K562 (cell line): ENCODE results near the gene MED16. TPM values are rescaled to one million over a fixed set of nuclear protein-coding genes. Genes with fewer than 3 reads are reported as not detected.

Experiments used
- ATAC-seq: fragments of 200-7000 bp; cut with Tn5 transposase; 3 replicates; pipeline ENCODE4 v1.9.1; 2020; ENCODE audit warnings: moderate library complexity
- BruUV-seq: library from RNA; stranded (reverse); fragments of 400-500 nt; replicated peaks from 2 replicates; lab custom pipeline; 2021; lab: Mats Ljungman, UMichigan
- CTCF ChIA-PET: fragments of 300-600 bp; formaldehyde crosslinking; extraction: SDS; loops from one replicate; lab custom pipeline; 2021; ENCODE audit warnings: low intra/inter-chr PET ratio; lab: Yijun Ruan, JAX
- POLR2A ChIA-PET: fragments of 300-600, 350-650 bp; sonication (Branson Sonifier 250); formaldehyde crosslinking; extraction: SDS; loops from one replicate; lab custom pipeline; 2021; ENCODE audit warnings: antibody characterized with exemption, inconsistent platforms; lab: Yijun Ruan, JAX
- DNase-seq, 4 experiments: peaks; one replicate each; pipeline versions ENCODE4 v3.0.0 to v3.0.0-alpha.2; 2011 to 2018; ENCODE audit warnings: low spot score in 3 of 4, mixed read lengths in 3 of 4; ENCODE audit errors: extremely low read depth in 1 of 4
- FAIRE-seq: peaks from 2 replicates; lab custom pipeline; 2011; peaks lifted over from hg19 to GRCh38; lab: Jason Lieb, UNC
- H2AFZ ChIP-seq: 2 replicates; pipeline ENCODE4 v1.6.0; 2011; ENCODE audit warnings: low read depth, low read length, control low read depth, inconsistent platforms
- H3K27ac ChIP-seq: fragments of 200-600 bp; 3 replicates; pipeline ENCODE4 v1.8.0; 2011; ENCODE audit warnings: low read depth, mild to moderate bottlenecking, control low read depth, inconsistent platforms, low read length, moderate library complexity, mixed read lengths; ENCODE audit errors: extremely low read depth
- H3K27me3 ChIP-seq, 2 experiments: fragments of 300-600 bp in 1 of 2; 2 replicates in 1 of 2; 3 replicates in 1 of 2; pipeline versions ENCODE4 v1.6.0 to v1.8.0; 2011; ENCODE audit warnings: inconsistent platforms in 2 of 2, low read length in 2 of 2, mild to moderate bottlenecking in 1 of 2, mixed read lengths in 1 of 2, moderate library complexity in 1 of 2; ENCODE audit not compliant: control insufficient read depth in 2 of 2, insufficient read depth in 2 of 2
- H3K36me3 ChIP-seq: fragments of 300-600 bp; 3 replicates; pipeline ENCODE4 v1.8.0; 2011; ENCODE audit warnings: mild to moderate bottlenecking, low read length, inconsistent platforms; ENCODE audit not compliant: control insufficient read depth, insufficient read depth
- H3K4me1 ChIP-seq, 2 experiments: fragments of 200-600 bp in 1 of 2; replicated peaks in 1 of 2; 2 replicates in 1 of 2; 3 replicates in 1 of 2; pipeline versions ENCODE4 v1.5.1 to v1.8.0; 2011; ENCODE audit warnings: inconsistent platforms in 2 of 2, low read length in 2 of 2, mild to moderate bottlenecking in 1 of 2, mixed read lengths in 1 of 2, moderate library complexity in 1 of 2; ENCODE audit not compliant: control insufficient read depth in 2 of 2, insufficient read depth in 2 of 2
- H3K4me2 ChIP-seq: 2 replicates; pipeline ENCODE4 v1.6.1; 2011; ENCODE audit warnings: low read length, control low read depth, inconsistent platforms, mixed read lengths; ENCODE audit not compliant: insufficient read depth
- H3K4me3 ChIP-seq: fragments of 200-600 bp; sonication (generic), shearing (Covaris generic); 2 replicates; pipeline ENCODE4 v1.5.1; 2016; ENCODE audit warnings: control low read depth, inconsistent platforms
- H3K79me2 ChIP-seq: fragments of 200-600 bp; 3 replicates; pipeline ENCODE4 v1.8.0; 2011; ENCODE audit warnings: low read length, inconsistent platforms; ENCODE audit not compliant: control insufficient read depth, insufficient read depth
- H3K9ac ChIP-seq, 2 experiments: 2 replicates each; pipeline versions ENCODE4 v1.6.0 to v1.6.1; 2011; ENCODE audit warnings: low read depth in 2 of 2, low read length in 2 of 2, control low read depth in 1 of 2, inconsistent platforms in 1 of 2, mild to moderate bottlenecking in 1 of 2, mixed read lengths in 1 of 2; ENCODE audit not compliant: insufficient read depth in 1 of 2
- H3K9me1 ChIP-seq: one replicate; pipeline ENCODE4 v1.6.0; 2011; ENCODE audit warnings: inconsistent platforms, mild to moderate bottlenecking, low read length, moderate library complexity; ENCODE audit not compliant: control insufficient read depth, insufficient read depth
- H3K9me3 ChIP-seq: replicated peaks from 2 replicates; pipeline ENCODE4 v1.5.1; 2011; ENCODE audit warnings: low read depth, low read length, inconsistent platforms; ENCODE audit not compliant: control insufficient read depth, insufficient read depth
- H4K20me1 ChIP-seq: replicated peaks from 2 replicates; pipeline ENCODE4 v1.6.1; 2011; ENCODE audit warnings: low read length, inconsistent platforms, mixed read lengths; ENCODE audit not compliant: control insufficient read depth, insufficient read depth
- HMGN3 ChIP-seq: IDR thresholded peaks from 2 replicates; pipeline ENCODE4 v1.6.1; 2011; ENCODE audit warnings: borderline replicate concordance, low read depth, mild to moderate bottlenecking, mixed read lengths, low read length; ENCODE audit not compliant: insufficient read length; ENCODE audit errors: extremely low read depth
- RBFOX2 ChIP-seq: fragments of 200-400 bp; formaldehyde crosslinking; IDR thresholded peaks from 2 replicates; pipeline ENCODE4 v1.6.1; 2017; ENCODE audit warnings: low read depth, mild to moderate bottlenecking, low read length, moderate library complexity
- TBP ChIP-seq: optimal IDR thresholded peaks from 2 replicates; pipeline ENCODE3; 2011; ENCODE audit warnings: low read depth, low read length, improper control_type of control experiment
- ZNF121 ChIP-seq: sonication (generic); formaldehyde crosslinking; conservative IDR thresholded peaks from 2 replicates; pipeline ENCODE4 v1.8.0; 2022; ENCODE audit warnings: missing genetic modification reagents
- ZNF445 ChIP-seq: fragments of 250-450 bp; sonication (Bioruptor Pico); IDR thresholded peaks from 2 replicates; pipeline ENCODE4 v1.4.0; 2020; ENCODE audit warnings: low read depth, mild to moderate bottlenecking, moderate library complexity
- WGBS: fragments of 100-300 bp; shearing (Covaris generic); methylation state at CpG from one replicate; pipeline ENCODE4 v1.1.6; 2016; ENCODE audit warnings: low coverage, mixed read lengths; ENCODE audit not compliant: insufficient coverage; ENCODE audit errors: missing lambda C conversion rate; 5-methylcytosine and 5-hydroxymethylcytosine counted together
- in situ Hi-C: fragments of 300-500 bp; cut with MboI; formaldehyde crosslinking; loops from 4 replicates; pipeline ENCODE4 v1.15.0; 2018; ENCODE audit warnings: inconsistent platforms, mixed read lengths
- intact Hi-C: fragments of 100-400 bp; cut with micrococcal nuclease; formaldehyde crosslinking; loops from 2 replicates; pipeline ENCODE4 v1.14.2; 2022
- polyA plus RNA-seq, 8 experiments: library from polyadenylated mRNA; depleted of rRNA in 4 of 8; stranded (reverse) in 5 of 8; unstranded in 3 of 8; fragments of >200 nt; fragmentation: Nextera tagmentation in 2 of 8; fragmentation: Illumina TruSeq in 1 of 8; extraction: Ambion mirVana in 2 of 8; extraction: Trizol in 1 of 8; gene quantifications; 2 replicates each; pipeline versions ENCODE4 v1.2.1 to v1.2.3, GENCODE V29; 2011 to 2014; ENCODE audit warnings: inconsistent platforms in 1 of 8, missing spikeins in 1 of 8
- total RNA-seq, 7 experiments: library from RNA; depleted of rRNA in 6 of 7; stranded (reverse); fragments of >200 nt in 6 of 7; fragmentation: Illumina TruSeq in 2 of 7; extraction: Trizol in 2 of 7; gene quantifications; 2 replicates each; pipeline versions ENCODE4 v1.2.1 to v1.2.3, GENCODE V29; 2011 to 2021; ENCODE audit warnings: low replicate concordance in 1 of 7
- TF ChIP-seq, protein P1 (sequence below): fragments of 450-650 bp; IDR thresholded peaks from 2 replicates; pipeline ENCODE4 v1.6.1; 2016

The MED16 gene
- total and polyA plus RNA-seq, 9 of the 15 experiments (the other 6 are each of a cell fraction or from before 2014, with no cell fraction given) = 0.89 to 59.9 (median 8.6) TPM

DNA sequence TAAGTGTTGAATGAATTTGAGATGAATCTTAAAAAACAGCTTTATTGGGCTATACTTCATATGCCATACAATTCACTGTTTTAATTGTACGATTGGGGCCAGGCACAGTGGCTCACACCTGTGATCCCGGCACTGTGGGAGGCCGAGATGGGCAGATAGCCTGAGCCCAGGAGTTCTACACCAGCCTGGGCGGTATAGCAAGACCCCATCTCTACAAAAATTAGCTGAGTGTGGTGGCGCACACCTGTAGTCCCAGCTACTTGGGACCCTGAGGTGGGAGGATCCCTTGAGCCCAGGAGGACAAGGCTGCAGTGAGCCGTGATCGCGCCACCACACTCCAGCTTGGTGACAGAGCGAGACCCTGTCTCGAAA, 43.2 kb upstream of the MED16 start:
- intact Hi-C loops = no loop called here
- ChIA-PET CTCF (no interaction called here), POLR2A (interaction anchor here (1.0 to 1.2 kb wide), 2 partner anchors 13 to 26 kb away, joined by 3 to 5 read pairs; no protein-coding TSS in a partner anchor)
- peaks cover 78% of the 10 kb centered on the region; the same call in 2 of the 3 replicates for H3K36me3 ChIP-seq
- H3K27me3 ChIP-seq = no peaks in the 10 kb centered on the region
- no peak overlapping the region for H3K4me2 ChIP-seq
- peaks cover 4% of the 10 kb centered on the region for H3K9me1 ChIP-seq
- H3K9ac ChIP-seq = no peak overlapping the region
- FAIRE-seq (no peak), DNase-seq (no peak), ATAC-seq (no peak)
- 0 out of 2 replicates have a peak, but pooled peaks cover 3% of the 10 kb centered on the region for H4K20me1 ChIP-seq
- no TSS peak for BruUV-seq
- no peak overlapping the region for H2AFZ ChIP-seq
- H3K4me3 ChIP-seq = no peak overlapping the region
- no peak overlapping the region for H3K27ac ChIP-seq
- 97% methylated on average over 10 of the region's 10 CpGs for WGBS
- peaks cover 84% of the 10 kb centered on the region for H3K79me2 ChIP-seq
- TF ChIP-seq ZNF121 (CRISPR knock-in tag) (peak; percentile 72), RBFOX2 (no peak)
- TF ChIP-seq, all 486 proteins: peak for 1
- peaks cover 0 to 57% of the 10 kb centered on the region in 2 experiments; a peak in 3 of 5 replicates for H3K4me1 ChIP-seq
- in situ Hi-C loops = no loop called here
- no peaks in the 10 kb centered on the region for H3K9me3 ChIP-seq

- no peak overlapping the region for H3K4me3 ChIP-seq
- peaks cover 78% of the 10 kb centered on the region for H3K79me2 ChIP-seq
- no peaks in the 10 kb centered on the region for H3K9me3 ChIP-seq
- no peak overlapping the region for H3K4me2 ChIP-seq
- H3K9ac ChIP-seq = no peak overlapping the region
- no peak for DNase-seq
- POLR2A ChIA-PET = interaction anchor here (1.0 to 1.2 kb wide), 2 partner anchors 9 to 12 kb away, joined by 4 to 5 read pairs; no protein-coding TSS in a partner anchor
- peaks cover 82% of the 10 kb centered on the region; the same call in 2 of the 3 replicates for H3K36me3 ChIP-seq
- no peaks in the 10 kb centered on the region for H3K27me3 ChIP-seq
- no peak overlapping the region for H2AFZ ChIP-seq
- no peak for ATAC-seq
- BruUV-seq = no TSS peak
- peaks cover 4% of the 10 kb centered on the region for H3K9me1 ChIP-seq
- FAIRE-seq = no peak
- in situ Hi-C loops = no loop called here
- intact Hi-C loops = no loop called here
- H3K4me1 ChIP-seq = peaks cover 0 to 50% of the 10 kb centered on the region in 2 experiments; a peak in 3 of 5 replicates
- 88% methylated on average over 21 of the region's 31 CpGs for WGBS
- no peak overlapping the region for H3K27ac ChIP-seq
- CTCF ChIA-PET = no interaction called here
- TF ChIP-seq HMGN3 (peak; percentile 34), TBP (no peak), ZNF445 (CRISPR knock-in tag) (no peak)
- TF ChIP-seq, protein P1, sequence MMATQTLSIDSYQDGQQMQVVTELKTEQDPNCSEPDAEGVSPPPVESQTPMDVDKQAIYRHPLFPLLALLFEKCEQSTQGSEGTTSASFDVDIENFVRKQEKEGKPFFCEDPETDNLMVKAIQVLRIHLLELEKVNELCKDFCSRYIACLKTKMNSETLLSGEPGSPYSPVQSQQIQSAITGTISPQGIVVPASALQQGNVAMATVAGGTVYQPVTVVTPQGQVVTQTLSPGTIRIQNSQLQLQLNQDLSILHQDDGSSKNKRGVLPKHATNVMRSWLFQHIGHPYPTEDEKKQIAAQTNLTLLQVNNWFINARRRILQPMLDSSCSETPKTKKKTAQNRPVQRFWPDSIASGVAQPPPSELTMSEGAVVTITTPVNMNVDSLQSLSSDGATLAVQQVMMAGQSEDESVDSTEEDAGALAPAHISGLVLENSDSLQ = no peak
- 0 out of 2 replicates have a peak, but pooled peaks cover 3% of the 10 kb centered on the region for H4K20me1 ChIP-seq
These were observed 42.0 kb upstream of the MED16 start for GRCh38 chr19:934865-935479.
